IMR-90 (cell line): Measurements from ENCODE around the gene METTL24. TPM values are rescaled to one million over a fixed set of nuclear protein-coding genes. Genes with fewer than 3 reads are reported as not detected.

Source experiments
- ATAC-seq: fragments of 200-7000 bp; cut with Tn5 transposase; 2 replicates; pipeline ENCODE4 v1.9.1; 2020; ENCODE audit warnings: low read depth, mild to moderate bottlenecking, moderate library complexity
- BruUV-seq: library from RNA; stranded (reverse); fragments of 400-500 nt; replicated peaks from 2 replicates; lab custom pipeline; 2021; lab: Mats Ljungman, UMichigan
- CTCF ChIA-PET: fragments of 300-600 bp; formaldehyde crosslinking; extraction: SDS; loops from one replicate; lab custom pipeline; 2021; ENCODE audit warnings: antibody characterized with exemption; lab: Yijun Ruan, JAX
- POLR2A ChIA-PET: fragments of 300-600 bp; sonication (Branson Sonifier 250); formaldehyde crosslinking; loops from one replicate; lab custom pipeline; 2022; ENCODE audit warnings: antibody characterized with exemption; ENCODE audit not compliant: unreplicated experiment; lab: Charles Lee
- DNase-seq: peaks from one replicate; pipeline ENCODE4 v3.0.0; 2013
- H2AFZ ChIP-seq: replicated peaks from 2 replicates; pipeline ENCODE3; 2013; ENCODE audit warnings: low read length, mild to moderate bottlenecking; ENCODE audit not compliant: poor library complexity
- H2AK5ac ChIP-seq: 2 replicates; pipeline ENCODE4 v1.6.1; 2013; ENCODE audit warnings: low read depth, low read length, inconsistent platforms
- H2AK9ac ChIP-seq: replicated peaks from 2 replicates; pipeline ENCODE3; 2013; ENCODE audit warnings: mild to moderate bottlenecking, low read depth, low read length, moderate library complexity; ENCODE audit not compliant: poor library complexity
- H2BK120ac ChIP-seq: 2 replicates; pipeline ENCODE4 v1.6.1; 2013; ENCODE audit warnings: low read depth, low read length, inconsistent platforms
- H2BK15ac ChIP-seq: 3 replicates; pipeline ENCODE4 v1.6.1; 2013; ENCODE audit warnings: low read depth, low read length, inconsistent platforms
- H2BK20ac ChIP-seq: 2 replicates; pipeline ENCODE4 v1.6.1; 2013; ENCODE audit warnings: low read depth, mild to moderate bottlenecking, inconsistent platforms, low read length, moderate library complexity
- H2BK5ac ChIP-seq: 2 replicates; pipeline ENCODE4 v1.6.1; 2013; ENCODE audit warnings: mild to moderate bottlenecking, low read depth, low read length, inconsistent platforms; ENCODE audit not compliant: poor library complexity, severe bottlenecking
- H3K14ac ChIP-seq: replicated peaks from 2 replicates; pipeline ENCODE4 v1.6.1; 2013; ENCODE audit warnings: low read depth, low read length, inconsistent platforms
- H3K18ac ChIP-seq: 2 replicates; pipeline ENCODE4 v1.6.1; 2013; ENCODE audit warnings: low read depth, low read length, control low read depth
- H3K23ac ChIP-seq: 2 replicates; pipeline ENCODE4 v1.6.1; 2013; ENCODE audit warnings: low read depth, low read length, inconsistent platforms
- H3K27ac ChIP-seq: 2 replicates; pipeline ENCODE4 v1.5.1; 2013; ENCODE audit warnings: mild to moderate bottlenecking, control low read depth, low read length; ENCODE audit not compliant: insufficient read depth
- H3K27me3 ChIP-seq: 2 replicates; pipeline ENCODE4 v1.6.1; 2013; ENCODE audit warnings: low read length; ENCODE audit not compliant: control insufficient read depth, insufficient read depth
- H3K36me3 ChIP-seq: 2 replicates; pipeline ENCODE4 v1.6.1; 2013; ENCODE audit warnings: low read length, mixed read lengths; ENCODE audit not compliant: control insufficient read depth, insufficient read depth
- H3K4ac ChIP-seq: 2 replicates; pipeline ENCODE4 v1.6.1; 2013; ENCODE audit warnings: low read depth, low read length, inconsistent platforms
- H3K4me1 ChIP-seq: 2 replicates; pipeline ENCODE4 v1.6.1; 2013; ENCODE audit warnings: low read length, mixed read lengths; ENCODE audit not compliant: control insufficient read depth, insufficient read depth
- H3K4me2 ChIP-seq: 2 replicates; pipeline ENCODE4 v1.6.1; 2013; ENCODE audit warnings: low read depth, mild to moderate bottlenecking, control low read depth, low read length, moderate library complexity
- H3K4me3 ChIP-seq: 2 replicates; pipeline ENCODE4 v1.5.1; 2013; ENCODE audit warnings: low read depth, mild to moderate bottlenecking, control low read depth, low read length, moderate library complexity; ENCODE audit not compliant: insufficient read depth
- H3K56ac ChIP-seq: 2 replicates; pipeline ENCODE4 v1.6.1; 2013; ENCODE audit warnings: low read length, inconsistent platforms; ENCODE audit not compliant: insufficient read depth; ENCODE audit errors: extremely low read depth
- H3K79me1 ChIP-seq, 2 experiments: 2 replicates each; pipeline ENCODE4 v1.6.1; 2013; ENCODE audit warnings: low read length in 2 of 2, inconsistent platforms in 1 of 2, low read depth in 1 of 2
- H3K9ac ChIP-seq: 2 replicates; pipeline ENCODE4 v1.6.1; 2013; ENCODE audit warnings: low read depth, low read length, control low read depth
- H3K9me1 ChIP-seq: 2 replicates; pipeline ENCODE4 v1.6.1; 2013; ENCODE audit warnings: low read length, inconsistent platforms; ENCODE audit not compliant: insufficient read depth
- H3K9me3 ChIP-seq: 2 replicates; pipeline ENCODE4 v1.6.1; 2013; ENCODE audit warnings: low read length; ENCODE audit not compliant: control insufficient read depth, insufficient read depth
- H4K20me1 ChIP-seq: 2 replicates; pipeline ENCODE4 v1.6.1; 2013; ENCODE audit warnings: low read length, inconsistent platforms; ENCODE audit not compliant: insufficient read depth
- H4K5ac ChIP-seq: 2 replicates; pipeline ENCODE4 v1.6.1; 2013; ENCODE audit warnings: mild to moderate bottlenecking, low read depth, low read length, control low read depth
- H4K8ac ChIP-seq, 2 experiments: 2 replicates each; pipeline ENCODE4 v1.6.1; 2013; ENCODE audit warnings: low read depth in 2 of 2, low read length in 2 of 2, control low read depth in 1 of 2, inconsistent platforms in 1 of 2
- H4K91ac ChIP-seq: 2 replicates; pipeline ENCODE4 v1.6.1; 2013; ENCODE audit warnings: low read depth, low read length, inconsistent platforms; ENCODE audit not compliant: insufficient read depth
- BHLHE40 ChIP-seq: fragments of 150-350 bp; IDR thresholded peaks from 2 replicates; pipeline ENCODE4 v1.6.1; 2016; ENCODE audit warnings: mild to moderate bottlenecking, low read depth, low read length
- CEBPB ChIP-seq: IDR thresholded peaks from 2 replicates; pipeline ENCODE4 v1.6.1; 2012; ENCODE audit warnings: low read depth, low read length, improper control_type of control experiment
- CHD1 ChIP-seq: IDR thresholded peaks from 2 replicates; pipeline ENCODE4 v1.6.1; 2012; ENCODE audit warnings: low read depth, low read length, improper control_type of control experiment
- FOS ChIP-seq: fragments of 150-350 bp; IDR thresholded peaks from 2 replicates; pipeline ENCODE4 v1.6.1; 2016; ENCODE audit warnings: low read depth, low read length
- MAFK ChIP-seq: IDR thresholded peaks from 2 replicates; pipeline ENCODE4 v1.6.1; 2012; ENCODE audit warnings: low read depth, low read length, improper control_type of control experiment
- MAZ ChIP-seq: IDR thresholded peaks from 2 replicates; pipeline ENCODE4 v1.6.1; 2012; ENCODE audit warnings: low read depth, mild to moderate bottlenecking, low read length, improper control_type of control experiment, moderate library complexity, borderline replicate concordance
- MXI1 ChIP-seq: IDR thresholded peaks from 2 replicates; pipeline ENCODE4 v1.6.1; 2012; ENCODE audit warnings: low read depth, mild to moderate bottlenecking, low read length, moderate library complexity, borderline replicate concordance
- NFE2L2 ChIP-seq: fragments of 150-350 bp; IDR thresholded peaks from 2 replicates; pipeline ENCODE4 v1.6.1; 2016; ENCODE audit warnings: low read depth, mild to moderate bottlenecking, low read length
- POLR2A ChIP-seq: IDR thresholded peaks from 2 replicates; pipeline ENCODE4 v1.6.1; 2012; ENCODE audit warnings: mild to moderate bottlenecking, low read depth, low read length
- RAD21 ChIP-seq: IDR thresholded peaks from 2 replicates; pipeline ENCODE4 v1.6.1; 2012; ENCODE audit warnings: low read length, improper control_type of control experiment
- RCOR1 ChIP-seq: IDR thresholded peaks from 2 replicates; pipeline ENCODE4 v1.6.1; 2012; ENCODE audit warnings: mild to moderate bottlenecking, low read length, improper control_type of control experiment; ENCODE audit not compliant: insufficient replicate concordance
- RFX5 ChIP-seq: IDR thresholded peaks from 2 replicates; pipeline ENCODE4 v1.8.0; 2012; ENCODE audit warnings: low read depth, mild to moderate bottlenecking, low read length, moderate library complexity
- SMC3 ChIP-seq: fragments of 150-350 bp; IDR thresholded peaks from 2 replicates; pipeline ENCODE4 v1.6.1; 2016; ENCODE audit warnings: low read depth, mild to moderate bottlenecking, antibody characterized with exemption, low read length, moderate library complexity
- WGBS, 2 experiments: methylation state at CpG; one replicate each; pipeline versions ENCODE4 v1.1.5 to v1.1.7; 2013; ENCODE audit warnings: missing lambda C conversion rate in 2 of 2; ENCODE audit not compliant: insufficient read length in 1 of 2; ENCODE audit errors: extremely low coverage in 2 of 2; 5-methylcytosine and 5-hydroxymethylcytosine counted together
- dilution Hi-C: fragments of 300-500 bp; cut with HindIII; formaldehyde crosslinking; loops from one replicate; pipeline ENCODE4 v1.14.3; 2018; ENCODE audit warnings: low sequenced_read_pairs; ENCODE audit not compliant: unreplicated experiment
- in situ Hi-C: fragments of 300-500 bp; cut with MboI; formaldehyde crosslinking; loops from 3 replicates; pipeline ENCODE4 v1.14.3; 2019; ENCODE audit warnings: low sequenced_read_pairs, inconsistent platforms, mixed read lengths
- intact Hi-C: fragments of 100-400 bp; cut with micrococcal nuclease; formaldehyde crosslinking; loops from 2 replicates; pipeline ENCODE4 v1.10.0; 2022
- polyA plus RNA-seq, 3 experiments: library from polyadenylated mRNA; depleted of rRNA; stranded (reverse); fragments of >200 nt; gene quantifications; 2 replicates each; pipeline ENCODE4 v1.2.3, GENCODE V29; 2012; ENCODE audit warnings: low replicate concordance in 1 of 3
- total RNA-seq: library from RNA; depleted of rRNA; stranded (reverse); fragments of >200 nt; gene quantifications from 2 replicates; pipeline ENCODE4 v1.2.3, GENCODE V29; 2012
- TF ChIP-seq, protein P1 (sequence below): conservative IDR thresholded peaks from 2 replicates; pipeline ENCODE4 v1.5.1; 2012; ENCODE audit warnings: mild to moderate bottlenecking, low read depth, low read length, improper control_type of control experiment
- TF ChIP-seq, protein P2 (sequence below): fragments of 150-350 bp; IDR thresholded peaks from 2 replicates; pipeline ENCODE4 v1.6.1; 2017; ENCODE audit warnings: mild to moderate bottlenecking, antibody characterized with exemption, low read length, low read depth
- TF ChIP-seq, protein P3 (sequence below): fragments of 150-350 bp; IDR thresholded peaks from 2 replicates; pipeline ENCODE4 v1.6.1; 2016; ENCODE audit warnings: low read depth, mild to moderate bottlenecking, low read length, moderate library complexity, borderline replicate concordance

The METTL24 gene
- total and polyA plus RNA-seq, 2 of the 4 experiments (the other 2 are of a cell fraction) = not detected

DNA sequence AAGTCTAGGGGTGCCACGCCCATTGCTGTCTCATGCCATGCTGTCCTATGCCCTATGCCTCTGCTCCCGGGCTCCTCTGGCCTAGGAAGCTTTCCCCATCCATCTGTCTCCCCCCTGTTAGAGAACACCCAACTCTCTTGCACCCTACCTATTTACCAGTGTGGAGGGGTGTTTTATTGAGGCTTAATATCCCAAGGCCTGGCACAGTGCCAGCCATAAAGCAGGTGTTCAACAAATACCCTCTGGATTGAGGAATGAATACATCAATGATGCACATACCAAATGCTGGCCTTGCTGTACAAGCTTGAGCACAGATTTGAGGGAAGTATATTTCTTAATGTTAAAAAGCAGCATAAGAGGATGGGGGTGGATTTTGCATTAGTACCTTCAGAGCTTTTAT is 38.3 kb downstream of the METTL24 start:
- no peak overlapping the region for H2BK5ac ChIP-seq
- H3K4me1 ChIP-seq = peaks cover 9% of the 10 kb centered on the region; the same call in 1 of the 2 replicates
- no peak overlapping the region for H3K4me2 ChIP-seq
- in situ Hi-C loops (no loop called here), dilution Hi-C loops (no loop called here), intact Hi-C loops (no loop called here)
- WGBS, 2 experiments = no CpG with 5 or more reads among the region's 2 CpGs
- H3K56ac ChIP-seq = no peak overlapping the region
- H3K4me3 ChIP-seq = no peak overlapping the region
- H3K9me3 ChIP-seq = no peaks in the 10 kb centered on the region
- ChIA-PET POLR2A (no interaction called here), CTCF (interaction anchor here (0.5 kb wide), 1 partner anchor 21 kb away, joined by 5 read pairs; no protein-coding TSS in a partner anchor)
- no peak overlapping the region for H3K18ac ChIP-seq
- no TSS peak for BruUV-seq
- no peak overlapping the region for H4K5ac ChIP-seq
- H2AFZ ChIP-seq = no peak overlapping the region
- no peak overlapping the region for H2BK15ac ChIP-seq
- no peaks in the 10 kb centered on the region for H3K79me1 ChIP-seq
- H3K4ac ChIP-seq = no peak overlapping the region
- peaks cover 10% of the 10 kb centered on the region for H3K27me3 ChIP-seq
- no peak overlapping the region for H4K91ac ChIP-seq
- H2BK20ac ChIP-seq = no peak overlapping the region
- H3K9ac ChIP-seq = no peak overlapping the region
- DNase-seq (no peak), ATAC-seq (no peak)
- H2AK9ac ChIP-seq = no peak overlapping the region
- H3K9me1 ChIP-seq = peaks cover 5% of the 10 kb centered on the region; the same call in 1 of the 2 replicates
- H4K20me1 ChIP-seq = no peaks in the 10 kb centered on the region
- H4K8ac ChIP-seq = no peak overlapping the region
- H2AK5ac ChIP-seq = no peak overlapping the region
- H3K14ac ChIP-seq = no peak overlapping the region
- no peak overlapping the region for H3K27ac ChIP-seq
- TF ChIP-seq MXI1 = no peak
- TF ChIP-seq CEBPB = no peak
- TF ChIP-seq, protein P1, sequence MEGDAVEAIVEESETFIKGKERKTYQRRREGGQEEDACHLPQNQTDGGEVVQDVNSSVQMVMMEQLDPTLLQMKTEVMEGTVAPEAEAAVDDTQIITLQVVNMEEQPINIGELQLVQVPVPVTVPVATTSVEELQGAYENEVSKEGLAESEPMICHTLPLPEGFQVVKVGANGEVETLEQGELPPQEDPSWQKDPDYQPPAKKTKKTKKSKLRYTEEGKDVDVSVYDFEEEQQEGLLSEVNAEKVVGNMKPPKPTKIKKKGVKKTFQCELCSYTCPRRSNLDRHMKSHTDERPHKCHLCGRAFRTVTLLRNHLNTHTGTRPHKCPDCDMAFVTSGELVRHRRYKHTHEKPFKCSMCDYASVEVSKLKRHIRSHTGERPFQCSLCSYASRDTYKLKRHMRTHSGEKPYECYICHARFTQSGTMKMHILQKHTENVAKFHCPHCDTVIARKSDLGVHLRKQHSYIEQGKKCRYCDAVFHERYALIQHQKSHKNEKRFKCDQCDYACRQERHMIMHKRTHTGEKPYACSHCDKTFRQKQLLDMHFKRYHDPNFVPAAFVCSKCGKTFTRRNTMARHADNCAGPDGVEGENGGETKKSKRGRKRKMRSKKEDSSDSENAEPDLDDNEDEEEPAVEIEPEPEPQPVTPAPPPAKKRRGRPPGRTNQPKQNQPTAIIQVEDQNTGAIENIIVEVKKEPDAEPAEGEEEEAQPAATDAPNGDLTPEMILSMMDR = no peak
- TF ChIP-seq, protein P2, sequence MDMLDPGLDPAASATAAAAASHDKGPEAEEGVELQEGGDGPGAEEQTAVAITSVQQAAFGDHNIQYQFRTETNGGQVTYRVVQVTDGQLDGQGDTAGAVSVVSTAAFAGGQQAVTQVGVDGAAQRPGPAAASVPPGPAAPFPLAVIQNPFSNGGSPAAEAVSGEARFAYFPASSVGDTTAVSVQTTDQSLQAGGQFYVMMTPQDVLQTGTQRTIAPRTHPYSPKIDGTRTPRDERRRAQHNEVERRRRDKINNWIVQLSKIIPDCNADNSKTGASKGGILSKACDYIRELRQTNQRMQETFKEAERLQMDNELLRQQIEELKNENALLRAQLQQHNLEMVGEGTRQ = no peak
- TF ChIP-seq, protein P3, sequence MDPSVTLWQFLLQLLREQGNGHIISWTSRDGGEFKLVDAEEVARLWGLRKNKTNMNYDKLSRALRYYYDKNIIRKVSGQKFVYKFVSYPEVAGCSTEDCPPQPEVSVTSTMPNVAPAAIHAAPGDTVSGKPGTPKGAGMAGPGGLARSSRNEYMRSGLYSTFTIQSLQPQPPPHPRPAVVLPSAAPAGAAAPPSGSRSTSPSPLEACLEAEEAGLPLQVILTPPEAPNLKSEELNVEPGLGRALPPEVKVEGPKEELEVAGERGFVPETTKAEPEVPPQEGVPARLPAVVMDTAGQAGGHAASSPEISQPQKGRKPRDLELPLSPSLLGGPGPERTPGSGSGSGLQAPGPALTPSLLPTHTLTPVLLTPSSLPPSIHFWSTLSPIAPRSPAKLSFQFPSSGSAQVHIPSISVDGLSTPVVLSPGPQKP = no peak
- TF ChIP-seq RFX5 = no peak
- no peak for TF ChIP-seq NFE2L2
- no peak for TF ChIP-seq MAZ
- TF ChIP-seq FOS = no peak
- no peak for TF ChIP-seq POLR2A
- TF ChIP-seq RAD21 = no peak
- no peak for TF ChIP-seq RCOR1
- no peak for TF ChIP-seq CHD1
- no peak for TF ChIP-seq BHLHE40
- no peak for TF ChIP-seq MAFK
- no peak for TF ChIP-seq SMC3
- no peak overlapping the region for H3K23ac ChIP-seq
- H3K36me3 ChIP-seq = no peaks in the 10 kb centered on the region
- H2BK120ac ChIP-seq = no peak overlapping the region
